Type B pancreatic cell (in vitro differentiated cells): ENCODE results near the gene TMEM269. TPM values are rescaled to one million over a fixed set of nuclear protein-coding genes. Genes with fewer than 3 reads are reported as not detected.
"Not testable (repeated sequence)": the region's sequence is repeated elsewhere in the genome, so short reads cannot be mapped to it uniquely, and the experiment has no call there.

Experiments
- DNase-seq: peaks from one replicate; pipeline ENCODE4 v3.0.0; 2021; ENCODE audit warnings: mixed read lengths; ENCODE audit not compliant: unreplicated experiment; ENCODE audit errors: extremely low spot score
- H3K27ac Mint-ChIP-seq: 2 replicates; pipeline ENCODE4 v1.8.0; 2021; ENCODE audit warnings: mild to moderate bottlenecking, mixed read lengths
- H3K27me3 Mint-ChIP-seq: 2 replicates; pipeline ENCODE4 v1.8.0; 2021; ENCODE audit warnings: mixed read lengths
- H3K36me3 Mint-ChIP-seq: 2 replicates; pipeline ENCODE4 v1.8.0; 2021; ENCODE audit warnings: mixed read lengths
- H3K4me1 Mint-ChIP-seq: one replicate; pipeline ENCODE4 v1.8.0; 2021; ENCODE audit warnings: mixed read lengths; ENCODE audit not compliant: unreplicated experiment
- H3K4me3 Mint-ChIP-seq: 2 replicates; pipeline ENCODE4 v1.8.0; 2021; ENCODE audit warnings: mild to moderate bottlenecking, mixed read lengths
- H3K9me3 Mint-ChIP-seq: 2 replicates; pipeline ENCODE4 v1.8.0; 2021; ENCODE audit warnings: mixed read lengths
- CTCF ChIP-seq: fragments of 200-600 bp; sonication (generic); conservative IDR thresholded peaks from 2 replicates; pipeline ENCODE4 v1.5.0; 2021; ENCODE audit warnings: antibody characterized with exemption, mild to moderate bottlenecking
- total RNA-seq: library from RNA; stranded (reverse); gene quantifications from 2 replicates; pipeline ENCODE4 v1.2.1, GENCODE V29; 2021; ENCODE audit warnings: low replicate concordance

The TMEM269 gene
- total RNA-seq, 1 donor from 2014 or later = 0.41 TPM

GRCh38 chr1:42797979-42798378 is 13.2 kb downstream of the TMEM269 start:
- Mint-ChIP-seq H3K36me3 (no peaks in the 10 kb centered on the region), H3K27me3 (peaks cover 5% of the 10 kb centered on the region), H3K27ac (no peak overlapping the region), H3K4me3 (no peak overlapping the region), H3K4me1 (no peaks in the 10 kb centered on the region), H3K9me3 (no peaks in the 10 kb centered on the region)
- DNase-seq = no peak
- no peak for TF ChIP-seq CTCF

- H3K27ac Mint-ChIP-seq = no peak overlapping the region
- H3K27me3 Mint-ChIP-seq = no peaks in the 10 kb centered on the region
- H3K4me1 Mint-ChIP-seq = no peaks in the 10 kb centered on the region
- no peaks in the 10 kb centered on the region for H3K9me3 Mint-ChIP-seq
- peaks cover 13% of the 10 kb centered on the region for H3K36me3 Mint-ChIP-seq
- no peak for TF ChIP-seq CTCF
- no peak for DNase-seq
- no peak overlapping the region for H3K4me3 Mint-ChIP-seq
These were observed 17.2 kb downstream of the TMEM269 start for GRCh38 chr1:42801832-42802473.

- no peak for DNase-seq
- TF ChIP-seq CTCF = no peak
- Mint-ChIP-seq H3K27ac (no peak overlapping the region), H3K36me3 (peaks cover 22% of the 10 kb centered on the region), H3K4me1 (no peaks in the 10 kb centered on the region), H3K4me3 (no peak overlapping the region), H3K9me3 (no peaks in the 10 kb centered on the region), H3K27me3 (no peaks in the 10 kb centered on the region)
These were observed 21.4 kb downstream of the TMEM269 start for GRCh38 chr1:42806171-42806570.

- Mint-ChIP-seq H3K4me3 (no peak overlapping the region), H3K27ac (no peak overlapping the region), H3K27me3 (no peaks in the 10 kb centered on the region), H3K36me3 (peaks cover 24% of the 10 kb centered on the region), H3K4me1 (no peaks in the 10 kb centered on the region), H3K9me3 (no peaks in the 10 kb centered on the region)
- TF ChIP-seq CTCF = no peak
- DNase-seq = no peak
These were observed 21.8 kb downstream of the TMEM269 start for GRCh38 chr1:42806593-42806992.

GRCh38 chr1:42807056-42807668 is 22.4 kb downstream of the TMEM269 start:
- Mint-ChIP-seq H3K36me3 (peaks cover 26% of the 10 kb centered on the region), H3K4me1 (no peaks in the 10 kb centered on the region)

GRCh38 chr1:42814815-42815214 is 30.0 kb downstream of the TMEM269 start:
- peaks cover 12% of the 10 kb centered on the region for H3K4me1 Mint-ChIP-seq
- not testable (repeated sequence) for H3K9me3 Mint-ChIP-seq, H3K27me3 Mint-ChIP-seq, H3K27ac Mint-ChIP-seq, DNase-seq, H3K4me3 Mint-ChIP-seq
- H3K36me3 Mint-ChIP-seq = peaks cover 15% of the 10 kb centered on the region

More at GRCh38 chr1:42807056-42807668, 22.4 kb downstream of the TMEM269 start:
- no peaks in the 10 kb centered on the region for H3K9me3 Mint-ChIP-seq
- DNase-seq = no peak
- TF ChIP-seq CTCF = no peak
- no peak overlapping the region for H3K4me3 Mint-ChIP-seq
- H3K27me3 Mint-ChIP-seq = no peaks in the 10 kb centered on the region
- H3K27ac Mint-ChIP-seq = no peak overlapping the region
